HL-60 (cell line): ENCODE results near the gene TMEM117.
"Not testable (repeated sequence)": the region's sequence is repeated elsewhere in the genome, so short reads cannot be mapped to it uniquely, and the experiment has no call there.

Experiments
- DNase-seq, 2 experiments: peaks; one replicate each; pipeline ENCODE4 v3.0.0-alpha.2; 2010 to 2020; ENCODE audit warnings: low read depth in 1 of 2, low spot score in 1 of 2
- H3K27ac ChIP-seq: fragments of 250-450 bp; sonication (Bioruptor Pico); replicated peaks from 2 replicates; pipeline ENCODE4 v1.5.1; 2020; ENCODE audit warnings: mild to moderate bottlenecking, moderate library complexity
- H3K27me3 ChIP-seq: fragments of 250-450 bp; sonication (Bioruptor Pico); 2 replicates; pipeline ENCODE4 v1.5.1; 2021; ENCODE audit warnings: mild to moderate bottlenecking, moderate library complexity; ENCODE audit not compliant: insufficient read depth, poor library complexity, severe bottlenecking
- H3K4me3 ChIP-seq: replicated peaks from 2 replicates; pipeline ENCODE4 v1.5.1; 2011; ENCODE audit warnings: mild to moderate bottlenecking, control low read depth, low read length; ENCODE audit not compliant: insufficient read depth
- GABPA ChIP-seq: IDR thresholded peaks from 2 replicates; pipeline ENCODE4 v1.6.1; 2012; ENCODE audit warnings: low read depth
- POLR2AphosphoS5 ChIP-seq: IDR thresholded peaks from 2 replicates; pipeline ENCODE4 v1.6.1; 2012; ENCODE audit warnings: low read depth
- SPI1 ChIP-seq: IDR thresholded peaks from 2 replicates; pipeline ENCODE4 v1.6.1; 2012; ENCODE audit warnings: low read depth, mild to moderate bottlenecking, borderline replicate concordance
- TF ChIP-seq, protein P1 (sequence below): IDR thresholded peaks from one replicate; pipeline ENCODE4 v1.5.1; 2011; ENCODE audit warnings: low read length, control low read depth, inconsistent platforms; ENCODE audit not compliant: insufficient read depth
- TF ChIP-seq, protein P2 (sequence below): IDR thresholded peaks from 2 replicates; pipeline ENCODE4 v1.6.1; 2012; ENCODE audit warnings: low read depth; ENCODE audit not compliant: insufficient replicate concordance

The TMEM117 gene

DNA sequence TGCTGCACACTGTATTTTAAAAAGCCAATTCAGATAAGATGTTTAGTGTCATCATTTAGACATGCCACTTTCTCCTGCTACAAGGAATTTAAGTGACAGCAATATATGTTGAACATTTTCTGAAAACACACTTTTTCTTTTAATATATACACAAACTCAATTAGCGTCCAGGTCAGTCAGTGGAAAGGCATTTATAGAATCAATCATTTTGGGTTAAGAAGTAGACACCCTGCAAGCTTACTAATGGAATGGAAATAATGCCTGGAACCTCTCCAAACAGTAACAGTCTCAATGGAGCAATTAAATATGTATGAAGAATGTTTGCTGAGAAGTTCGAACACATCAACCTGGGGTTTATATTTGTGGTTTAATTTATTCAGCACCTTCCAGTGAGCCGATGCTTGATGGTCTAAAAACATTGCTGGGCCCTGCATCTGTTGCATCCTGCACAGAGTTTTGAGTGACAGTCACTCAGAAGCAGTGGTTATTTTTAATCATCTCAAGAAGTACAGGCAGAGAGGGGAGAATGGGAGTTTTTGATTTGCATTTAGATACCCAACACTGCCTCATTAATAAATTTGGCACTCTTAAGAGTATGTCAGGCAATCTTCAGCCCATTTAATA lies 410.7 kb downstream of the TMEM117 start:
- Histone ChIP-seq H3K27ac (no peak overlapping the region), H3K4me3 (no peak overlapping the region), H3K27me3 (no peaks in the 10 kb centered on the region)
- no peak for DNase-seq
- TF ChIP-seq, protein P1, sequence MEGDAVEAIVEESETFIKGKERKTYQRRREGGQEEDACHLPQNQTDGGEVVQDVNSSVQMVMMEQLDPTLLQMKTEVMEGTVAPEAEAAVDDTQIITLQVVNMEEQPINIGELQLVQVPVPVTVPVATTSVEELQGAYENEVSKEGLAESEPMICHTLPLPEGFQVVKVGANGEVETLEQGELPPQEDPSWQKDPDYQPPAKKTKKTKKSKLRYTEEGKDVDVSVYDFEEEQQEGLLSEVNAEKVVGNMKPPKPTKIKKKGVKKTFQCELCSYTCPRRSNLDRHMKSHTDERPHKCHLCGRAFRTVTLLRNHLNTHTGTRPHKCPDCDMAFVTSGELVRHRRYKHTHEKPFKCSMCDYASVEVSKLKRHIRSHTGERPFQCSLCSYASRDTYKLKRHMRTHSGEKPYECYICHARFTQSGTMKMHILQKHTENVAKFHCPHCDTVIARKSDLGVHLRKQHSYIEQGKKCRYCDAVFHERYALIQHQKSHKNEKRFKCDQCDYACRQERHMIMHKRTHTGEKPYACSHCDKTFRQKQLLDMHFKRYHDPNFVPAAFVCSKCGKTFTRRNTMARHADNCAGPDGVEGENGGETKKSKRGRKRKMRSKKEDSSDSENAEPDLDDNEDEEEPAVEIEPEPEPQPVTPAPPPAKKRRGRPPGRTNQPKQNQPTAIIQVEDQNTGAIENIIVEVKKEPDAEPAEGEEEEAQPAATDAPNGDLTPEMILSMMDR = no peak
- TF ChIP-seq SPI1 (no peak), GABPA (no peak), POLR2AphosphoS5 (no peak)
- TF ChIP-seq, protein P2, sequence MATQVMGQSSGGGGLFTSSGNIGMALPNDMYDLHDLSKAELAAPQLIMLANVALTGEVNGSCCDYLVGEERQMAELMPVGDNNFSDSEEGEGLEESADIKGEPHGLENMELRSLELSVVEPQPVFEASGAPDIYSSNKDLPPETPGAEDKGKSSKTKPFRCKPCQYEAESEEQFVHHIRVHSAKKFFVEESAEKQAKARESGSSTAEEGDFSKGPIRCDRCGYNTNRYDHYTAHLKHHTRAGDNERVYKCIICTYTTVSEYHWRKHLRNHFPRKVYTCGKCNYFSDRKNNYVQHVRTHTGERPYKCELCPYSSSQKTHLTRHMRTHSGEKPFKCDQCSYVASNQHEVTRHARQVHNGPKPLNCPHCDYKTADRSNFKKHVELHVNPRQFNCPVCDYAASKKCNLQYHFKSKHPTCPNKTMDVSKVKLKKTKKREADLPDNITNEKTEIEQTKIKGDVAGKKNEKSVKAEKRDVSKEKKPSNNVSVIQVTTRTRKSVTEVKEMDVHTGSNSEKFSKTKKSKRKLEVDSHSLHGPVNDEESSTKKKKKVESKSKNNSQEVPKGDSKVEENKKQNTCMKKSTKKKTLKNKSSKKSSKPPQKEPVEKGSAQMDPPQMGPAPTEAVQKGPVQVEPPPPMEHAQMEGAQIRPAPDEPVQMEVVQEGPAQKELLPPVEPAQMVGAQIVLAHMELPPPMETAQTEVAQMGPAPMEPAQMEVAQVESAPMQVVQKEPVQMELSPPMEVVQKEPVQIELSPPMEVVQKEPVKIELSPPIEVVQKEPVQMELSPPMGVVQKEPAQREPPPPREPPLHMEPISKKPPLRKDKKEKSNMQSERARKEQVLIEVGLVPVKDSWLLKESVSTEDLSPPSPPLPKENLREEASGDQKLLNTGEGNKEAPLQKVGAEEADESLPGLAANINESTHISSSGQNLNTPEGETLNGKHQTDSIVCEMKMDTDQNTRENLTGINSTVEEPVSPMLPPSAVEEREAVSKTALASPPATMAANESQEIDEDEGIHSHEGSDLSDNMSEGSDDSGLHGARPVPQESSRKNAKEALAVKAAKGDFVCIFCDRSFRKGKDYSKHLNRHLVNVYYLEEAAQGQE = no peak

DNA sequence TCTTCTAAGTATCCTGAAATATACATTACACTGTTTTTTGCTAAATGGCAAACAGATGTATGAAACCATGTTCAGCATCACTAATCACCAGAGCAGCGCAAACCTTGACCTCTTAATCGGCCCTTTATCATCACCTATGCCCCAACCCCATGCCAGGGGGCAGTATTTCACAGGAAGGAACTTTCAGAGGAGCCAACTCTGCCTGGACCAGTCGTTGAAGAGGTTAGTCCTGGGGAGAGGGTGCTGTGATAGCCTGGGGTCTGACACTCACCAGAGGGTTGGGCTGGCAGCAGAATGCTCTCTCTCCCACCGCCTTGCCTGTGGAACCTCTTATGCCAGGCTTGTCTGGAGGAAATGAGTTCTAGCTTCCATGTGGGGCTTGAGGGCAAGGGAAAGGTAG lies 411.7 kb downstream of the TMEM117 start:
- Histone ChIP-seq H3K27me3 (no peaks in the 10 kb centered on the region), H3K4me3 (no peak overlapping the region), H3K27ac (no peak overlapping the region)
- TF ChIP-seq, protein P1 = no peak
- TF ChIP-seq POLR2AphosphoS5 (no peak), SPI1 (no peak), GABPA (no peak)
- TF ChIP-seq, protein P2 = no peak
- no peak for DNase-seq

DNA sequence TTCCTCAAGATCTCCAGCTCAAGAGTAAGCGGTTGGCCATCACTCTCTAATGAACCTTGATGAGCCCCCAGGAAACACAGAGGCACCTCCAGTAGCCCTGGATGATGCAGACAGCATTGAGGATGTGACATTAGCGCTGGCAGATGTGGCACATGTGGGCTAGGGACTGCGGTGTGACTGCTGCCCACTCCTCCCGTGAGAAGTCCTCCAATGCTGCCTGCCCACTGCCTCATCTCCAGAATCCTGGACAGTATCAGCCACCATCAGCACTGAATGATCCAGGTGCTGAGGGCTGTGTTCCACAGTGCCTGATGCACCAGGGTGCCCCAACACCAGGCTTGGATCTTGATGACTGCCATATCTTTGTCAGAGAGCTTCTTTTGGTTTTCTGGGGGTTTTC lies 412.6 kb downstream of the TMEM117 start:
- no peak for DNase-seq
- TF ChIP-seq, protein P2 = no peak
- TF ChIP-seq POLR2AphosphoS5 (no peak), GABPA (no peak), SPI1 (no peak)
- TF ChIP-seq, protein P1 = no peak
- H3K27ac ChIP-seq = no peak overlapping the region
- H3K4me3 ChIP-seq = no peak overlapping the region
- H3K27me3 ChIP-seq = no peaks in the 10 kb centered on the region

DNA sequence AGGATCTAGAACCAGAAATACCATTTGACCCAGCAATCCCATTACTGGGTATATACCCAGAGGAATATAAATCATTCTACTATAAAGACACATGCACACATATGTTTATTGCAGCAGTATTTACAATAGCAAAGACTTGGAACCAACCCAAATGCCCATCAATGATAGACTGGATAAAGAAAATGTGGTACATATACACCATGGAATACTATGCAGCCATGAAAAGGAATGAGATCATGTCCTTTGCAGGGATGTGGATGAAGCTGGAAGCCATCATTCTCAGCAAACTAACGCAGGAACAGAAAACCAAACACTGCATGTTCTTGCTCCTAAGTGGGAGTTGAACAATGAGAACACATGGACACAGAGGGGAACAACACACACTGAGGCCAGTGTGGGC lies 414.6 kb downstream of the TMEM117 start:
- DNase-seq, H3K4me3 ChIP-seq, H3K27ac ChIP-seq, H3K27me3 ChIP-seq: not testable (repeated sequence)
